Left lung (tissue), 10 donors: ENCODE results near the gene TMC8. TPM values are rescaled to one million over a fixed set of nuclear protein-coding genes. Genes with fewer than 3 reads are reported as not detected.

ENCODE experiments used
- ATAC-seq: fragments of 200-7000 bp; cut with Tn5 transposase; one replicate; pipeline ENCODE4 v1.9.1; 2020; ENCODE audit warnings: moderate library complexity
- DNase-seq, 4 donors: peaks; one replicate each; pipeline ENCODE4 v3.0.0-alpha.2; 2013 to 2020
- H3K27ac ChIP-seq, 2 donors: fragments of 200-600 bp; sonication (generic) in 1 of 2; one replicate each; pipeline versions ENCODE4 v1.5.0 to v1.8.0; 2020 to 2021
- H3K27me3 ChIP-seq, 2 donors: fragments of 200-600 bp; sonication (generic) in 1 of 2; one replicate each; pipeline versions ENCODE4 v1.5.0 to v1.8.0; 2020 to 2021
- H3K36me3 ChIP-seq, 2 donors: fragments of 200-600 bp; sonication (generic) in 1 of 2; one replicate each; pipeline versions ENCODE4 v1.5.0 to v1.8.0; 2020 to 2021
- H3K4me1 ChIP-seq, 2 donors: fragments of 200-600 bp; one replicate each; pipeline ENCODE4 v1.8.0; 2021
- H3K4me3 ChIP-seq, 2 donors: fragments of 200-600 bp; sonication (generic) in 1 of 2; one replicate each; pipeline versions ENCODE4 v1.5.0 to v1.8.0; 2020 to 2021; ENCODE audit warnings: mild to moderate bottlenecking in 1 of 2
- H3K9me3 ChIP-seq, 2 donors: fragments of 200-600 bp; sonication (generic) in 1 of 2; one replicate each; pipeline versions ENCODE4 v1.5.0 to v1.8.0; 2020 to 2021
- intact Hi-C, 2 donors: fragments of 100-400 bp; cut with DNase I; formaldehyde crosslinking; loops; one replicate each; pipeline versions ENCODE4 v1.11.2 to v1.14.2; 2022
- polyA plus RNA-seq, 6 donors: library from polyadenylated mRNA; unstranded; fragments of 120-200 nt; gene quantifications; one replicate each; pipeline ENCODE4 v1.2.1, GENCODE V29; 2013; ENCODE audit not compliant: insufficient read length in 6 of 6
- total RNA-seq, 2 donors: library from RNA; stranded (reverse); fragmentation: NEBNext Ultra II Directional; extraction: Animal tissue kit (Norgen Biotek cat#: 25700); gene quantifications; one replicate each; pipeline ENCODE4 v1.2.1, GENCODE V29; 2021
- TF ChIP-seq, protein P1 (sequence below), 2 donors: fragments of 200-600 bp; sonication (generic) in 1 of 2; IDR thresholded peaks; one replicate each; pipeline versions ENCODE4 v1.5.0 to v1.8.0; 2021; ENCODE audit warnings: antibody characterized with exemption in 2 of 2
- donor health status: DM: no; HTN: yes; CAD: no.
- donor health status: DM: no; HTN: no; CAD: no.

The TMC8 gene
- total and polyA plus RNA-seq, 8 donors: 4.1 to 37.3 (median 5.9) TPM

DNA sequence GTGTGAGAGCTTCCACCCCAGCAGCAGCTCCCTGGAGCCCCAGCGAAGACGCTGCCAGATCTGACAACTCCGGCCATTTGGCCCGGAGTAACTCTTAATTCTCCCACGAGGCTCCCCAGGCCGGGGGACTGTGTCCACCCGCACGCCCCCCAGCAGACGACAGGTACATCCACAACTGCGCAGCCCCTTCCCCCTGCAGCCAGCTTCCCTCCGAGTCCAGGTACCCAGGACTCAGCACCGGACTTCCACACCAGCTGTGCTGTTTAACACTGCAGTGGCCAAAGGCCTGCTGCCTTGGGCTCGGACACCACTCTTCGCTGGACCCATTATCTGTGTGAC is 45.0 kb downstream of the TMC8 start:
- TF ChIP-seq, protein P1, sequence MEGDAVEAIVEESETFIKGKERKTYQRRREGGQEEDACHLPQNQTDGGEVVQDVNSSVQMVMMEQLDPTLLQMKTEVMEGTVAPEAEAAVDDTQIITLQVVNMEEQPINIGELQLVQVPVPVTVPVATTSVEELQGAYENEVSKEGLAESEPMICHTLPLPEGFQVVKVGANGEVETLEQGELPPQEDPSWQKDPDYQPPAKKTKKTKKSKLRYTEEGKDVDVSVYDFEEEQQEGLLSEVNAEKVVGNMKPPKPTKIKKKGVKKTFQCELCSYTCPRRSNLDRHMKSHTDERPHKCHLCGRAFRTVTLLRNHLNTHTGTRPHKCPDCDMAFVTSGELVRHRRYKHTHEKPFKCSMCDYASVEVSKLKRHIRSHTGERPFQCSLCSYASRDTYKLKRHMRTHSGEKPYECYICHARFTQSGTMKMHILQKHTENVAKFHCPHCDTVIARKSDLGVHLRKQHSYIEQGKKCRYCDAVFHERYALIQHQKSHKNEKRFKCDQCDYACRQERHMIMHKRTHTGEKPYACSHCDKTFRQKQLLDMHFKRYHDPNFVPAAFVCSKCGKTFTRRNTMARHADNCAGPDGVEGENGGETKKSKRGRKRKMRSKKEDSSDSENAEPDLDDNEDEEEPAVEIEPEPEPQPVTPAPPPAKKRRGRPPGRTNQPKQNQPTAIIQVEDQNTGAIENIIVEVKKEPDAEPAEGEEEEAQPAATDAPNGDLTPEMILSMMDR (IDR thresholded peaks at IDR 0.05): no peak
- H3K4me3 ChIP-seq: no peak overlapping the region
- DNase-seq (no peak), ATAC-seq (no peak)
- intact Hi-C loops: no loop called here
- H3K27me3 ChIP-seq: no peaks in the 10 kb centered on the region
- peaks cover 0 to 30% of the 10 kb centered on the region in 2 donors for H3K36me3 ChIP-seq
- H3K27ac ChIP-seq: peak overlapping the region; percentile 88 to 92
- peaks cover 41 to 89% of the 10 kb centered on the region in 2 donors for H3K4me1 ChIP-seq
- no peaks in the 10 kb centered on the region for H3K9me3 ChIP-seq

DNA sequence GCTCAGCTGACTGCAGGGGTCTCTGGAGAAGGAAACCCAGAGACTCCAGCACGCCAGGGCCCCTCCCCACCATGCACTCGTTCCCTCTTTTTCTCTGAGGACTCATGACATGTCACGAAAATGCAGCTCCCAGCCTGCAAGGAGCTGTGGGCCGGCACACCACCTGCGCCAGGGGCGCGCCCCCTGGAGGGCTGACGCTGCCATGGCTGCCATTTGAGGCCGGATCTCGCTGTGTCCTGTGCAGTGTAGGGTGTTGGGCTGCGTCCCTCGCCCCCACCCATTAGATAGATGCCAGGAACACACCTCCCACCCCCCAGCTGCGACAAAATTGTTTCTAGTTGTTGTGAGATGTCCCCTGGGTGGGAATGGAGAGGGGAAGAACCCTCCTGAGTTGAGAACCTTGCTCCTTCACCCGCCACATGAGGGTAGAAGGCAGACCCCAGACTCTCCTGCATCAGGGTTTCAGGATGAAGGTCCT is 46.0 kb downstream of the TMC8 start:
- intact Hi-C loops: no loop called here
- Histone ChIP-seq H3K27me3 (no peaks in the 10 kb centered on the region), H3K4me3 (no peak overlapping the region), H3K9me3 (no peaks in the 10 kb centered on the region), H3K27ac (peak overlapping the region in 1 of 2 donors; percentile 92), H3K4me1 (peaks cover 41 to 82% of the 10 kb centered on the region in 2 donors), H3K36me3 (peaks cover 0 to 20% of the 10 kb centered on the region in 2 donors)
- peak in 3 of 4 donors; percentile 67 to 97 (median 79) for DNase-seq
- ATAC-seq: peak; percentile 44
- TF ChIP-seq, protein P1 (IDR thresholded peaks at IDR 0.05): peak; percentile 82 to 94

DNA sequence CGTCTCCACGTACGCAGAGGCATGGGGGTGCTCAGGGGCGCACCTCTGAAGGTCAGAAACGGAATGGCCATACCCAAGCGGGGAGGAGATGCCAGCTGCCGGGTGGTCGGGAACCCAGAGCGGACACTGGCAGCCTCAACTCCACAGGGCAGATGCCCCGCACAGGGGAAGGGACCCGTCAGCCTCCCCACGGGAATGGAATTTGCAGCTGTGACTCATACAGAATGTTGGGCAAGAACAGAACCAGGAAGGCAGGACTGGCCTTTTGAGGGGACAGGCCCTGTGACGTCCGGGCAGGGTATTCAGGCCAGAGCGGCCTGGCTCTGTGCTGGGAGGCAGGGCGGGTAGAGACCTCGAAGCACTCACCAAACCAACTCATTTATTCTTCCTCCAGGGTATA is 48.8 kb downstream of the TMC8 start:
- DNase-seq: peak in 2 of 4 donors; percentile 69 to 85

DNA sequence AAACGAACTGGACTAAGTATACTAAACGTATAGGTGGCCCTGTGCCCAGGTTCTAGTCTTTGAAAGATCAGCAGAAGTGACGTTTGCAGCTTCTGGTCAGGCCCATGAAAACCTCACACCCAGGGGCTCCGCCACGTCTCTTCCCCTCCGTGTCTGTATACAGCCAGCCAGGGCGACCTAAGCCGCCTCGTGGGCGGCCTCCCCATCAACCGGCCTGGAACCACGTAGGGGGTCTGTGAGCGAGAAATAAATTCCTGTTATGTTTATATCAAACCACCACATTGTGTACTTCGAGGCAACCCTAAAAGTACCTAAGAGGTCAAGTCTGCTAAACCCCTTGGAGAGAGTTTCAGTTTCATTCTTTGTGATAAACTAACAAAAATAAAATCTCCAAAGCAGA is 49.5 kb downstream of the TMC8 start:
- Histone ChIP-seq H3K4me1 (peaks cover 12 to 54% of the 10 kb centered on the region in 2 donors), H3K36me3 (no peaks in the 10 kb centered on the region), H3K4me3 (no peak overlapping the region), H3K27me3 (no peaks in the 10 kb centered on the region), H3K27ac (peak overlapping the region; percentile 20 to 54), H3K9me3 (no peaks in the 10 kb centered on the region)
- no peak for DNase-seq
- TF ChIP-seq, protein P1 (IDR thresholded peaks at IDR 0.05): no peak
- intact Hi-C loops: no loop called here
- no peak for ATAC-seq

More for the DNA sequence above, 48.8 kb downstream of the TMC8 start:
- no peaks in the 10 kb centered on the region for H3K9me3 ChIP-seq
- peak overlapping the region in 1 of 2 donors; percentile 54 for H3K27ac ChIP-seq
- H3K4me1 ChIP-seq: peaks cover 16 to 56% of the 10 kb centered on the region in 2 donors
- no peaks in the 10 kb centered on the region for H3K36me3 ChIP-seq
- no peaks in the 10 kb centered on the region for H3K27me3 ChIP-seq
- ATAC-seq: peak; percentile 49
- TF ChIP-seq, protein P1 (IDR thresholded peaks at IDR 0.05): no peak
- H3K4me3 ChIP-seq: no peak overlapping the region
- intact Hi-C loops: no loop called here

DNA sequence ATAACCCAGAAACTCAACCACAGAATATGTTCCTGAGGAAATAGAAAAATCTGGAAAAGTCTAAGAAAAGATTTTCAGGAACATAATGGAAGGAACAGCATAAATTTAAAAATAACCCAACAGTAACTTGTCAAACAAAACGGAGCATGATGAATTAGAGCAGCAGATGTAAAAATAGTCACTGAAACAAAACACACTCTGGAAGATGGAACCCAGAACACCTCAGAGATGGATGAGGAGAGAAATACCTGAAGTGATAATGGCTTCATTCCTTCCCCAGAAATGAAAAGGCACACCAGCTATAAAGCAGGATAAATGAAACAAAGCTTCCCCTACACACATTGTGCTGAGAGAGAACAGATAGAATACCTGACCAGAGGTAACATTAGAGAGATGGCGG is 49.9 kb downstream of the TMC8 start:
- Histone ChIP-seq H3K9me3 (no peaks in the 10 kb centered on the region), H3K27me3 (no peaks in the 10 kb centered on the region), H3K36me3 (no peaks in the 10 kb centered on the region), H3K27ac (peak overlapping the region; percentile 20 to 54), H3K4me3 (no peak overlapping the region), H3K4me1 (peaks cover 7 to 52% of the 10 kb centered on the region in 2 donors)
- ATAC-seq (no peak), DNase-seq (no peak)
- intact Hi-C loops: no loop called here
- TF ChIP-seq, protein P1 (IDR thresholded peaks at IDR 0.05): no peak
